ENCODE data around the gene ANKRD34C. TPM values are rescaled to one million over a fixed set of nuclear protein-coding genes. Genes with fewer than 3 reads are reported as not detected.

ANKRD34C gene
- total and polyA plus RNA-seq, 2 of the 8 experiments (the other 6 are each of a cell fraction or from before 2014, with no cell fraction given): 0.02 TPM; not detected in 1

DNA sequence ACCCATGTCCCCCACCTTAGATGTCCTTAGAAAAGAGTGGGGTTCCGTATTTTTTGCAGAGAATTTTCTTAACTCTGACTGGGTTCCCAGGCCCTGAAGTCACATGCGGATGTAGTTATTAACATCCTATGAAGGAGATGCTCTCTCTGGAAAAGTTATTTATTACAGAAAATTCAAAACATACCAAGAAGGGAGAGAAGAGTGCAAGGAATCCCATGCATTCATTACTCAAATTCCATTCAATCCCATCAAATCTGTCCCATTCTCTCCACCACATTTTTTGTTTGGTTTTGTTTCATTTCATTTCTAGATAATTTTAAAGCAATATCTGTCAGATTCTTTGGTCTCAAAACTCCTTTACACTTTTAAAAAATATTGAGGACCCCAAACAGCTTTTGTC is 34.3 kb upstream of the ANKRD34C start (continued):
- TF ChIP-seq CTBP2 (IDR thresholded peaks at IDR 0.05; ENCODE audit: borderline replicate concordance, insufficient read depth, insufficient read length, low read length) (no peak), RBBP5 (IDR thresholded peaks at IDR 0.05; ENCODE audit: borderline replicate concordance, low read depth, low read length) (no peak), SAP30 (IDR thresholded peaks at IDR 0.05; ENCODE audit: insufficient read depth, insufficient replicate concordance, low read length) (no peak)
- TF ChIP-seq, protein P1, sequence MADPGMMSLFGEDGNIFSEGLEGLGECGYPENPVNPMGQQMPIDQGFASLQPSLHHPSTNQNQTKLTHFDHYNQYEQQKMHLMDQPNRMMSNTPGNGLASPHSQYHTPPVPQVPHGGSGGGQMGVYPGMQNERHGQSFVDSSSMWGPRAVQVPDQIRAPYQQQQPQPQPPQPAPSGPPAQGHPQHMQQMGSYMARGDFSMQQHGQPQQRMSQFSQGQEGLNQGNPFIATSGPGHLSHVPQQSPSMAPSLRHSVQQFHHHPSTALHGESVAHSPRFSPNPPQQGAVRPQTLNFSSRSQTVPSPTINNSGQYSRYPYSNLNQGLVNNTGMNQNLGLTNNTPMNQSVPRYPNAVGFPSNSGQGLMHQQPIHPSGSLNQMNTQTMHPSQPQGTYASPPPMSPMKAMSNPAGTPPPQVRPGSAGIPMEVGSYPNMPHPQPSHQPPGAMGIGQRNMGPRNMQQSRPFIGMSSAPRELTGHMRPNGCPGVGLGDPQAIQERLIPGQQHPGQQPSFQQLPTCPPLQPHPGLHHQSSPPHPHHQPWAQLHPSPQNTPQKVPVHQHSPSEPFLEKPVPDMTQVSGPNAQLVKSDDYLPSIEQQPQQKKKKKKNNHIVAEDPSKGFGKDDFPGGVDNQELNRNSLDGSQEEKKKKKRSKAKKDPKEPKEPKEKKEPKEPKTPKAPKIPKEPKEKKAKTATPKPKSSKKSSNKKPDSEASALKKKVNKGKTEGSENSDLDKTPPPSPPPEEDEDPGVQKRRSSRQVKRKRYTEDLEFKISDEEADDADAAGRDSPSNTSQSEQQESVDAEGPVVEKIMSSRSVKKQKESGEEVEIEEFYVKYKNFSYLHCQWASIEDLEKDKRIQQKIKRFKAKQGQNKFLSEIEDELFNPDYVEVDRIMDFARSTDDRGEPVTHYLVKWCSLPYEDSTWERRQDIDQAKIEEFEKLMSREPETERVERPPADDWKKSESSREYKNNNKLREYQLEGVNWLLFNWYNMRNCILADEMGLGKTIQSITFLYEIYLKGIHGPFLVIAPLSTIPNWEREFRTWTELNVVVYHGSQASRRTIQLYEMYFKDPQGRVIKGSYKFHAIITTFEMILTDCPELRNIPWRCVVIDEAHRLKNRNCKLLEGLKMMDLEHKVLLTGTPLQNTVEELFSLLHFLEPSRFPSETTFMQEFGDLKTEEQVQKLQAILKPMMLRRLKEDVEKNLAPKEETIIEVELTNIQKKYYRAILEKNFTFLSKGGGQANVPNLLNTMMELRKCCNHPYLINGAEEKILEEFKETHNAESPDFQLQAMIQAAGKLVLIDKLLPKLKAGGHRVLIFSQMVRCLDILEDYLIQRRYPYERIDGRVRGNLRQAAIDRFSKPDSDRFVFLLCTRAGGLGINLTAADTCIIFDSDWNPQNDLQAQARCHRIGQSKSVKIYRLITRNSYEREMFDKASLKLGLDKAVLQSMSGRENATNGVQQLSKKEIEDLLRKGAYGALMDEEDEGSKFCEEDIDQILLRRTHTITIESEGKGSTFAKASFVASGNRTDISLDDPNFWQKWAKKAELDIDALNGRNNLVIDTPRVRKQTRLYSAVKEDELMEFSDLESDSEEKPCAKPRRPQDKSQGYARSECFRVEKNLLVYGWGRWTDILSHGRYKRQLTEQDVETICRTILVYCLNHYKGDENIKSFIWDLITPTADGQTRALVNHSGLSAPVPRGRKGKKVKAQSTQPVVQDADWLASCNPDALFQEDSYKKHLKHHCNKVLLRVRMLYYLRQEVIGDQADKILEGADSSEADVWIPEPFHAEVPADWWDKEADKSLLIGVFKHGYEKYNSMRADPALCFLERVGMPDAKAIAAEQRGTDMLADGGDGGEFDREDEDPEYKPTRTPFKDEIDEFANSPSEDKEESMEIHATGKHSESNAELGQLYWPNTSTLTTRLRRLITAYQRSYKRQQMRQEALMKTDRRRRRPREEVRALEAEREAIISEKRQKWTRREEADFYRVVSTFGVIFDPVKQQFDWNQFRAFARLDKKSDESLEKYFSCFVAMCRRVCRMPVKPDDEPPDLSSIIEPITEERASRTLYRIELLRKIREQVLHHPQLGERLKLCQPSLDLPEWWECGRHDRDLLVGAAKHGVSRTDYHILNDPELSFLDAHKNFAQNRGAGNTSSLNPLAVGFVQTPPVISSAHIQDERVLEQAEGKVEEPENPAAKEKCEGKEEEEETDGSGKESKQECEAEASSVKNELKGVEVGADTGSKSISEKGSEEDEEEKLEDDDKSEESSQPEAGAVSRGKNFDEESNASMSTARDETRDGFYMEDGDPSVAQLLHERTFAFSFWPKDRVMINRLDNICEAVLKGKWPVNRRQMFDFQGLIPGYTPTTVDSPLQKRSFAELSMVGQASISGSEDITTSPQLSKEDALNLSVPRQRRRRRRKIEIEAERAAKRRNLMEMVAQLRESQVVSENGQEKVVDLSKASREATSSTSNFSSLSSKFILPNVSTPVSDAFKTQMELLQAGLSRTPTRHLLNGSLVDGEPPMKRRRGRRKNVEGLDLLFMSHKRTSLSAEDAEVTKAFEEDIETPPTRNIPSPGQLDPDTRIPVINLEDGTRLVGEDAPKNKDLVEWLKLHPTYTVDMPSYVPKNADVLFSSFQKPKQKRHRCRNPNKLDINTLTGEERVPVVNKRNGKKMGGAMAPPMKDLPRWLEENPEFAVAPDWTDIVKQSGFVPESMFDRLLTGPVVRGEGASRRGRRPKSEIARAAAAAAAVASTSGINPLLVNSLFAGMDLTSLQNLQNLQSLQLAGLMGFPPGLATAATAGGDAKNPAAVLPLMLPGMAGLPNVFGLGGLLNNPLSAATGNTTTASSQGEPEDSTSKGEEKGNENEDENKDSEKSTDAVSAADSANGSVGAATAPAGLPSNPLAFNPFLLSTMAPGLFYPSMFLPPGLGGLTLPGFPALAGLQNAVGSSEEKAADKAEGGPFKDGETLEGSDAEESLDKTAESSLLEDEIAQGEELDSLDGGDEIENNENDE (IDR thresholded peaks at IDR 0.05; ENCODE audit: insufficient replicate concordance, low read length): no peak
